Pancreas (tissue), 10 donors: ENCODE results near the gene ITGA2. TPM values are rescaled to one million over a fixed set of nuclear protein-coding genes. Genes with fewer than 3 reads are reported as not detected.

Source experiments
- ATAC-seq, 4 donors: fragments of 200-7000 bp; cut with Tn5 transposase; one replicate each; pipeline versions ENCODE4 v1.8.0 to v1.9.1; 2020; ENCODE audit warnings: mild to moderate bottlenecking in 4 of 4, moderate library complexity in 4 of 4
- DNase-seq, 6 donors: peaks; one replicate each; pipeline ENCODE4 v3.0.0-alpha.2; 2020
- FAIRE-seq: peaks from 2 replicates; lab custom pipeline; 2012; peaks lifted over from hg19 to GRCh38; lab: Jason Lieb, UNC
- H3K27ac ChIP-seq, 4 donors: fragments of 200-600 bp; sonication (generic); 1 replicate in 3 of 4; 2 replicates in 1 of 4; pipeline versions ENCODE4 v1.5.0 to v1.8.0; 2020
- H3K27me3 ChIP-seq, 4 donors: fragments of 200-600 bp; one replicate each; pipeline ENCODE4 v1.8.0; 2021
- H3K36me3 ChIP-seq, 3 donors: fragments of 200-600 bp; sonication (generic) in 1 of 3; one replicate each; pipeline versions ENCODE4 v1.5.0 to v1.8.0; 2020 to 2021
- H3K4me1 ChIP-seq, 3 donors: fragments of 200-600 bp; one replicate each; pipeline ENCODE4 v1.8.0; 2021
- H3K4me3 ChIP-seq, 4 donors: fragments of 200-600 bp; sonication (generic) in 2 of 4; one replicate each; pipeline versions ENCODE4 v1.5.0 to v1.8.0; 2020 to 2021
- H3K9me3 ChIP-seq, 4 donors: fragments of 200-600 bp; one replicate each; pipeline ENCODE4 v1.8.0; 2021
- CTCF ChIP-seq, 4 donors: fragments of 200-600 bp; sonication (generic) in 3 of 4; IDR thresholded peaks; one replicate each; pipeline versions ENCODE4 v1.5.0 to v1.8.0; 2021; ENCODE audit warnings: antibody characterized with exemption in 4 of 4
- WGBS, 2 donors: extraction: QIAGEN DNeasy Blood & Tissue Kit; methylation state at CpG; one replicate each; pipeline ENCODE4 v1.1.7; 2013; 5-methylcytosine and 5-hydroxymethylcytosine counted together
- intact Hi-C, 3 donors: fragments of 100-400 bp; cut with DNase I; formaldehyde crosslinking; loops; one replicate each; pipeline versions ENCODE4 v1.11.1 to v1.14.2; 2022
- polyA plus RNA-seq, 2 donors: library from polyadenylated mRNA; stranded (reverse); fragments of 200-250 nt; gene quantifications; one replicate each; pipeline ENCODE4 v1.2.3, GENCODE V29; 2013
- total RNA-seq, 6 donors: library from RNA; stranded (reverse); fragmentation: NEBNext Ultra II Directional in 4 of 6; extraction: Animal tissue kit (Norgen Biotek cat#: 25700) in 4 of 6; gene quantifications; one replicate each; pipeline versions ENCODE4 v1.2.1 to v1.2.4, GENCODE V29; 2021 to 2023
- donor health status: healthy with polysubstance abuse.
- donor health status: DM: no; HTN: no; CAD: no; lungs with moderate emphysema.
- donor health status: DM: no; HTN: no; CAD: no.
- donor health status: control.
- donor health status: control.
- donor health status: Bipolar disorder and iron deficiency.
- donor health status: DM: yes; HTN: yes; CAD: no.
- donor health status: DM: no; HTN: no; CAD: no.
- donor health status: DM: no; HTN: no; CAD: no.
- donor health status: DM: yes; HTN: yes; CAD: no.

Gene ITGA2
- total and polyA plus RNA-seq, 8 donors, result 0.30 to 12.6 (median 1.5) TPM

GRCh38 chr5:53066088-53066487 lies 76.9 kb downstream of the ITGA2 start:
- no peak for DNase-seq
- Histone ChIP-seq H3K9me3 (no peaks in the 10 kb centered on the region), H3K36me3 (no peaks in the 10 kb centered on the region), H3K4me3 (no peak overlapping the region), H3K27me3 (no peaks in the 10 kb centered on the region), H3K4me1 (no peaks in the 10 kb centered on the region), H3K27ac (no peak overlapping the region)
- no peak for TF ChIP-seq CTCF (IDR thresholded peaks at IDR 0.05)
- intact Hi-C loops, result no loop called here
- ATAC-seq, result no peak
- 97 to 100% methylated on average over 1 of the region's 1 CpG for WGBS, 2 donors
- FAIRE-seq, result no peak

- 0% methylated on average over 1 of the region's 1 CpG for WGBS, 2 donors
Measured at GRCh38 chr5:53067641-53068040, 78.5 kb downstream of the ITGA2 start.

DNA sequence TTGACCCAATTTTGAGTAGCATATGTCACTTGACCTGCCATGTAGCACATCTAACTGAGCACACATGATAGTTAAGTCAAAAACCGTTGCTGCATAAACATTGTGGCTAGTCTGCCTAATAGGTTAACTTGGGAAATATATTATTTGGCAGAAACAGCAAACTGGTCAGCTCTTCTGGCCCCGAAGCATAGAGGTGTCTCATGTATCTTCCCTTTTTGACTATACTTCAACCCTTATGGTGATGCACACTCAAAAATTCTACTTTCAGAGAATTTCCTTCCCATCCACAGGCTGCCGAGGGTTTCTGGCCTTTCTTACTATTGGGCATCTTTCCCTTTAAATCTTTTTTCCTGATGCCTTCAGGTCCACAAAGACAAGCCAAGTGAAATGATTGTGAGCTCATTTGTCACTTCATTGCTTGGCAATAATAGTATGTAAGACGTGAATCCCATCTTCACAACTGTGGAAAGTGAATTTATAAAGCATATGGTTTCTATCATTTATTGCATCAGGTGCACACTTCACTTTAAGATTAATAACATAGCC lies 79.2 kb downstream of the ITGA2 start:
- intact Hi-C loops, result no loop called here
- Histone ChIP-seq H3K4me3 (no peak overlapping the region), H3K27ac (no peak overlapping the region), H3K36me3 (no peaks in the 10 kb centered on the region), H3K4me1 (no peaks in the 10 kb centered on the region), H3K27me3 (no peaks in the 10 kb centered on the region), H3K9me3 (no peaks in the 10 kb centered on the region)
- TF ChIP-seq CTCF (IDR thresholded peaks at IDR 0.05), result no peak
- FAIRE-seq, result no peak
- ATAC-seq, result no peak
- DNase-seq, result no peak
- WGBS, 2 donors, result 77 to 80% methylated on average over 4 of the region's 4 CpGs

More at GRCh38 chr5:53067641-53068040, 78.5 kb downstream of the ITGA2 start:
- no peaks in the 10 kb centered on the region for H3K4me1 ChIP-seq
- no peak for TF ChIP-seq CTCF (IDR thresholded peaks at IDR 0.05)
- no peaks in the 10 kb centered on the region for H3K36me3 ChIP-seq
- H3K27me3 ChIP-seq, result no peaks in the 10 kb centered on the region
- intact Hi-C loops, result no loop called here
- DNase-seq (no peak), FAIRE-seq (no peak), ATAC-seq (no peak)
- H3K9me3 ChIP-seq, result no peaks in the 10 kb centered on the region
- H3K4me3 ChIP-seq, result no peak overlapping the region
- no peak overlapping the region for H3K27ac ChIP-seq

DNA sequence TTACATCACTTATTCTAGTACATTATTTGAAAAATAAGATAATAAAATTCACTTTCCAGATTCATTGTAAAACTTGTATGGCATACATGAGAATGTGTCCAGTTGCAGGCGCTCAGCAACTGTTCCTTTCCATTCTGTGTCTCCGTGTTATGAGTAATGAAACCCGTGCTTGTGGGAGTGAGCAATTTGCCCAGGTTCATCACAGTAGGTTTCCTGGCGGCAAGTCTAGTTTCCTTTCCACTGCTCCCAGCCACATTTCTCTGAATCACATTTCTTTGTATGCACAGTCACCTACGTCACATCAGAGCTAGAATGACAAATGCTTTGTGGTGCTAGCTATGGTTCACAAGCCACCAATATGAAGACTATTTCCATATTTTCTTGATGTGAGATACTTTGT lies 80.5 kb downstream of the ITGA2 start:
- no peaks in the 10 kb centered on the region for H3K9me3 ChIP-seq
- no peak overlapping the region for H3K27ac ChIP-seq
- intact Hi-C loops, result no loop called here
- no peak for TF ChIP-seq CTCF (IDR thresholded peaks at IDR 0.05)
- H3K4me1 ChIP-seq, result no peaks in the 10 kb centered on the region
- no peaks in the 10 kb centered on the region for H3K36me3 ChIP-seq
- 92 to 95% methylated on average over 5 of the region's 5 CpGs for WGBS, 2 donors
- DNase-seq, result no peak
- H3K4me3 ChIP-seq, result no peak overlapping the region
- ATAC-seq, result no peak
- no peaks in the 10 kb centered on the region for H3K27me3 ChIP-seq
- no peak for FAIRE-seq

GRCh38 chr5:53071298-53071697 lies 82.1 kb downstream of the ITGA2 start:
- TF ChIP-seq CTCF (IDR thresholded peaks at IDR 0.05), result no peak
- intact Hi-C loops, result no loop called here
- no peak for DNase-seq
- H3K36me3 ChIP-seq, result no peaks in the 10 kb centered on the region
- no peak for FAIRE-seq
- 90 to 93% methylated on average over 2 of the region's 2 CpGs for WGBS, 2 donors
- H3K4me1 ChIP-seq, result no peaks in the 10 kb centered on the region
- H3K27me3 ChIP-seq, result no peaks in the 10 kb centered on the region
- no peak overlapping the region for H3K4me3 ChIP-seq
- no peaks in the 10 kb centered on the region for H3K9me3 ChIP-seq
- H3K27ac ChIP-seq, result no peak overlapping the region
- no peak for ATAC-seq
